Measurements from ENCODE around the gene SLC24A4.
A peak's percentile ranks its signal among the peaks of the same experiment; 100 is the strongest.

SLC24A4 gene

DNA sequence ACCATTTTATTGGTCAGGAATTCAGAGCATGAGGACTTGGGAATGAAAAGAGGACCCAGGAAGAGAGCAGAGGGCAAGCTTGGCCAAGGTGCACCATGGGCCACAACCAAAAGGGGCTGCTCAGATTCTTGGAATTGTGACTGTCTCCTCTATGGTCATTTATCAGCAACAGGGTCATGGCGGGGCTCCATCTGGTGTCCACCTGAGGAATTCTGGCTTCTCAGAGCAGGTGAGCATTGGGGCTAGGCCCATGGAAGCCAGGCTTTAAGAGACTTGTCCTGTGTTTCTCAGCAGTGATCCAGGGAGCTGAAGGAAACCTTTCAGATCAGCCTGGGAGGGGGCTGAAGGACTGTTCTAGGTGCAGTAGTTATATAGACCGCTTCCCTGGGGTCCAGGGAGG is 188.0 kb downstream of the SLC24A4 start:
- no peak for DNase-seq

DNA sequence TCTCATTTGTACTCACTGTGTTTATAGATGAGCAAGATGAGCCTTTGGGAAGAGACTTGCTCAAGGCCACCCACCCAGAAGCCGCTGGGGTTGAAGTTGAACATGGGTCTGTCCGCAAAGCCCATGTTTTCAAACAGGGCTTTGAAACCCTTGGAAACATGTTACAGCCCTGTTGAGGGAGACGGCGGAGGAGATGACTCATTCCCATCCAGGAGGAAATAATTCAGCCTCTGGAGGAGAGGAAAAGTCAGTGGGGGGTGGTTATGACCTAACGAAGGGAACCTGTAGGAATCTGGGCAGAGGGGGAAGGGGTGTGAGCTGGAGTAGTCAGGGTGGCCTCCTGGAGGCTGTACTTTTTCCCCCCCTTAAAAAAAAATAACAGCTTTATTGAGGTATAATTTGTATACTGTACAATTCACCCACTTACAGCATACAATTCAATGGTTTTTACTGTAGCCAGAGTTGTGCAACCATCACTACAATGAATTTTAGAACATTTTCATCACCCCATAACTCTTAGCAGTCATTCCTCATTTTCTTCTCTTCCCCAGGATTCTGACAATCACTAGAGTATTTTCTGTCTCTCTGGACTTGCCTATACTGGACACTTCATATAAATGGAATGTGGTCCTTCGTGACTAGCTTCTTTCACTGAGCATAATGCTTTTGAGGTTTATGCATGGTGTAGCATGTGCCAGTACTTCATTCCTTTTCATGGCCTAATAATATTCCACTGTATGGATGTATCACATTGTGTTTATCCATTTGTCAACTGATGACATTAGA is 188.7 kb downstream of the SLC24A4 start:
- no peak for DNase-seq

DNA sequence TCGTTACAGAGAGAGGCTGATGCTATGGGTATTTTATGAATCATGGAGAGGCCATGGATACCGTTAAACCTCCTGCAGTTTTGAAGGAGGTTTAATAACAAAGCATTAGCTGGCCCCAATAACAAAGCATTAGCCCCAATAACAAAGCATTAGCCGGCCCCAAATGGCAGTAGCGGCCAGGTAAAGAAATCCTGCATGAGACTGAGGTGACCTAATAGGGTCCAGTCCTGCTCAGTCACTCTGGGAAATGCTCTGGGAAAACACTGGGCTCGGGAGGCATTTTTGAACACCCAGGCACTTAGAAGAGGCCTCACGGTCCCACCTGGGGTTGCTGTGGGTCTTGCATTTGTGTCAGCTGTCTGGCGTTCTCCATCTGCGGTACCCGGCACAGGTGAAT is 189.8 kb downstream of the SLC24A4 start:
- DNase-seq = no peak

DNA sequence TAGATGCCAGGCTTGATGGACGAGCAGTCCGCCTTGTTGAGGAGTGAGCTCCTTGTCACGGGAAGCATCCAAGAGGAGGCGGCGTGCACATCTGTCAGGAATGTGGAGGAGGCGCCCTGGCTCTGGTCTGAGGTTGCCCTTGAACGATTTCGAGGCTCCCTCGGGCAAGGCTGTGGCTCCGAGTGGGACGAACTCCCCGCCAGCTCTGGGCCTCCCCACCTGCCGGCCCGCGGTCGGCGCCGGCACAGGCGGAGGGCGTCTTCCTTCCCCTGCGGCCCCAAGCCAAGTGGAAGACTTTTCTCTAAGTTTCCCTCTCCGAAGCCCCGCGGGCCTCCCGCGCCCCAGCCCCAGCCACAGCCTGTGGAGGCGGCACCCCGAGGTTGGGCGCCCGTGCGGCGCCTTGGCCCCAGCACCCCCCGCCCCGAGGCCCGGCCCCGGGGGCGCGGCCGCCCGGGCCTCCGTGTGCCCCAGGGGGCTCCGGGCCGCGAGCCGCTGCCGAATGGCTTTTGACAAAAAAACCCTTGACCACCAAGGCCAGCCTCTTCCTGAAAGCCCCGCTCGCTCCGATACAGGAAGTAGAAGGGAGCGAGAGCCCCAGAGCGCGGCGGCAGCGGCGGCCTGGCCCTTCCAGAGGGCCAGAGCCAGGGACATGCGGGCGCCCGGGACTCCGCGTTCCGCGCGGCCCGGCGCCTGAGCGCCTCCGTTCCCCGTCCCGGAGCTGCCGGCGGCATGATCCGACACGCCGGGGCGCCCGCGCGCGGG is 190.4 kb downstream of the SLC24A4 start, which contains the start of gene RIN3:
Gene RIN3 (plus strand): TSS at position 578 of the 762 bp plus-strand sequence. CDS start 152 bp downstream, at position 730.
- DNase-seq = peak; percentile 39 to 59

DNA sequence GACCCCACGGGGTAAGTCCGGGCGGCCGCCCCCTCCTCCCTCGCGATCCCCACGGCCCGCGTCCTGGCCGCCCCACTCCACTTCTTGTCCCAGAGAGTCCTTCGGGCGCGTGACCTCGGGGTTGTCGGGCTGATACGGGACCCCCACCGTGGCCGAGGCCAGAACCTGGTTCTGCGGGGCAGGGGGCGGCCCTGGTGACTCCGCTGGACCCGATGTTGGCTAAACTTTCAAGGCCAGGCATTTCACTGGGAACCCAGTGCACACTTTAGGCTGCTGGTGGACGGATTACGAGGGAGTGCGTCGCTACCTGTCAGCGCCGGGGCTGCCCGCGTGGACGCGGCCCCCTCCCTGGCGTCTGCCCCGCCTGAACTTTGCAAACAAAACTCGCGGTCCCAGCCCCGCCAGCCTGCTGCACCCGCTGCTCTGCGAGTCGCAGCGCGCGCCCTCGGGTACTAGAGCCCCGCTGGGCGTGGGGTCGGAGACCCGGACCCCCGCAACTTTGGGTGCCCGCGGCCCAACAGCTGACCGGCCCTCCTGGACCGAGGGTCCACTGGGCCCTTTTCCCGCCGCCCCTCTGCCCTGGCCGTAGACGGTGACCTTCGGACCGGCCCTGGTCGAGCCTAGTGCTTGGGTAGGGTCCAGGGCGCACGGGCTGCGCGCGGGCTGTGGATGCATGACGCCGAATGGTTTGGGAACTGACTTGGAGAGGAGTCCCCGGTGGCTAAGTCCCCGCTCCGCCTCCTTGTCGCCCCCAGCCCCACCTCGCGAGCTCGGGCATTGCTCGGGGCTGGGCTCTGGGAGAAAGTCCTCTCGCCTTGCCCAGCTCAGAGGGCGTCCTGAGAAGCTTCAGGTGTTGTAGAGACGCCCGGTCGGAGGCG is 191.2 kb downstream of the SLC24A4 start:
- no peak for DNase-seq

DNA sequence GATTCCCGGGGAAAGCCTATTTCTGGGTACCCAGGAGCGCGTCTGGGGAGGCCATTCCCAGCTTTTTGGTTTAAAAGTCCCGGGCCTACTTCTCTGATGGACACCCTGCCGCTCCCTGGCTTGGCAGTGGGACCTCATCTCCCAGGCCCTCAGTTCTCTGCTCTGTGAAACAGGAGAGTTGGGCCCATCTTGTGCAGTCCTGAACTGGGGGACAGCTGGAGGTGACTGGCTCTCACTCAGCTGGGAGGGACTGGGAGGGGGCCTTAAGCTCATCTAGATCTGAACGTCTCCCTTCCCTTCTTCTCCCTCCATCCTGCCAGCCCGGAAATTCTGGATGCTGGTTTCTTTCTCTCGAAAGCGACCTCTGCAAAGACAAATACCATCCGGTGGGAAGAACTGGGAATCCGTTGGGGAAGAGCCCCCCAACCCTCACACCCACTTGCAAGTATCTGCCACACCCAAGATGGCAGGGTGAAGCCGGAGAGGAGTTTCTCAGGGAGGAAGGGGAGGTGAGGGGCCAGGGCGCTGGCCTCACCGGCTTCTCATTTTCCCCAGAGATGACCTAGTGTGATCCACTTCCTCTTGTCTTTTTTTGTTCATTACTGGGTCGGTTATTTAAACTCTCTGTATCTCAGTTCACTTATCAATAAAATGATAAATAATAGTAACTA is 192.0 kb downstream of the SLC24A4 start:
- no peak for DNase-seq

DNA sequence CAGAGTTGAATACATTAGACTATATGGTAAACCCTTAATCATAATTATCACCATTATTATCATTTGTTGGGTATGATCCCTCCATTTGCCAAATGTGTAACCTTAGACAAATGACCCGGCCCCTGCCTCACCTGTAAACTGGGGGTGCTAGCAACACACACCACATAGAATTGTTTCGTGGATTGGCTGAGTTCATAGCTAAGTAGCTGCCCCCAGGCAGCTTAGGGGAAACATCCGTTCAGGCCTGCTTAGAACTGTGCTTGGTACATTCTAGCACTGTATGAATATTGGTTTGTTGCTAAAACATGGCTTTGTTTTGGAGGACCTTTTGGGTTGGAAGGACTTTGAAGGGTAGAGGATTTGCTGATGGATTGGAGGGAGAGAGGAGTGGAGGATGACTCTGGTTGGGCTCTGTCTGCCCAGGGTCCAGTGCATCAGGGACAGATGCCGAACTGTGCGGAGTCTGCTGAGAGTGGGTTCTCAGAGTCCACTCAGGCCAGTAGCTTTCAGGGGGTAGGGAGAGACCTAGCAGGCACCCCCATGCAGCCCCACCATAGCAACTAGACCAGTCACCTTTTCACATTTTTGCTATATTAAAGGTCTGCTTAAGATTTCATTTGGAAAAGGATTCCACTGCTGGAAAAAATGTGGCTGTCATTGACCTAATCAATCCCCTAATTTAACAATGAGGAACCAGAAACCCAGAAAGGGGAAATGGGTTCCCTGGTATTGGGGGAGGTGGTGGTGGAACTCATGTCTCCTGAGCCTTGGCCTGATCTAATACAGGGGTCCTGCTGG is 192.8 kb downstream of the SLC24A4 start:
- DNase-seq = no peak

DNA sequence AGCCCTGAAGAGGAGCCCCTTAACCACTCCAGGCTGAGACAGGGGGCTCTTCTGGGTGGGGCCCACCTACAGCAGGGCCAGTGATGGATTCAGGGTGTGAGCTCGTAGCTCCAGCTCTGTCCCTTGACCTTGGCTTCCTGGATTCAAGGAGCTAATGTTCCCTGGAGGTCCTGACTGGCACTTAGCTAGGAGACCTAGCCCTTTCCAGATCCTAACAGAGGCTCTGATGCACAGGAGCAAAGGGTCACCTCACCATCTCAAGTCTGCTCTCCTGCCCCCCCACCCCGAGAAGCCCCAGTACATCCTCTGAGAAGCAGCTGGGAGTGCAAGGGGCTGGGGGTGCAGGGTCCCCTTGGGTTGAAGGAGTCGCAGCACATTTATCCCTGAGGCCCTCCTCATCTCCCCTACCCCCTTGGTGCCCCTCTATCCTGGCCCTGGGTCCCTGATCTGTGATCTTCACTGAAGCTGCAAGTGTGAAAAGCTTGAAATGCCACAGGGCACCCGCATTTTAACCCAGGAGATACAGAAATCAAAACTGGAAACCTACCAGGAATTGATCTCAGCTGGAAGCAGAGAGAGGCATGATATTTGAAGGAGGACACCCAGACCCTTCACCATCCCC is 193.5 kb downstream of the SLC24A4 start:
- no peak for DNase-seq

DNA sequence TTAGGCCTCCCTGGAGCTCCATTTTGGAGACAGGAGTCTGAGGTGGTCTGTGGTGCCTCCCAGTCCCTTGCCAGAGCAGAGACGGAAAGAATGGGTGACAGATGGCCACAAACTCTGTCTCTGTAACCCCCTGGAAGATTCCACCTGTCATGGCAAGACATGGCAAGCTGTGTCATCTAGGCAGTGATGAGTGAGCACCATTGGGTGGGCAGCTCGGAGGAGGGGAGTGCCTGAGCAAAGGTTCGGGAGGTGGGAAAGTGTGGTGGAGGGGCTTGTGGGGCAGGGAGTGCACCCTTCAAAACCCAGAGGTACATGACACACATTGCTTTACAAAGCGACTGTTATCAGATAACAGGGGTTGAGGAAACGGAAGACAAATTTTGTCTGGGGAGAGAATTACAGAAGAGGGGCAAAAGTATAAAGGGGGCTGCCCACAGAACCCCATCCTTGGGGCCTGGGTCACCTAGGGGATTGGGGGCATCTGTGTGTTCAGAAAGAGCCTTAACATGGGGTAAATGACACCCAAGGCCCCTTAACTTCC is 194.1 kb downstream of the SLC24A4 start:
- DNase-seq = no peak

DNA sequence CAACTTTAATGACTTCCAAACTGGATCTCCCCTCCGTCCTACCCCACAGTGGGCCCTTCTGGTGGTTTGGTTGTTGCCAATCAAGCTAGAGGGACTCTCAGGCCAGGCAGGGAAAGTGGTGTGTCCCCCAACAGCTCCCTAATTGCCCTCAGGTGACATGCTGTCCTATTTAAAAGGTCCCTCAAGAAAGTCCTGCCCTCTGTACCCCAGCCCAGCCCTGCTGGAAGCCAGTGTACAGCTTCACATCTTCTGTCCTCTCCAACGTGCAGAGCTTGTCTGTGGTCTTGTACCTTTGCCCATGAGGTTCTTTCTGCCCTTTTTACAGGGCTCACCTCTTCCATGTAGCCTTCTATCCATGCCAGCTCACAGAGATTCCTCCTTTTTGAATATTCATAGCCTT is 194.8 kb downstream of the SLC24A4 start:
- no peak for DNase-seq

DNA sequence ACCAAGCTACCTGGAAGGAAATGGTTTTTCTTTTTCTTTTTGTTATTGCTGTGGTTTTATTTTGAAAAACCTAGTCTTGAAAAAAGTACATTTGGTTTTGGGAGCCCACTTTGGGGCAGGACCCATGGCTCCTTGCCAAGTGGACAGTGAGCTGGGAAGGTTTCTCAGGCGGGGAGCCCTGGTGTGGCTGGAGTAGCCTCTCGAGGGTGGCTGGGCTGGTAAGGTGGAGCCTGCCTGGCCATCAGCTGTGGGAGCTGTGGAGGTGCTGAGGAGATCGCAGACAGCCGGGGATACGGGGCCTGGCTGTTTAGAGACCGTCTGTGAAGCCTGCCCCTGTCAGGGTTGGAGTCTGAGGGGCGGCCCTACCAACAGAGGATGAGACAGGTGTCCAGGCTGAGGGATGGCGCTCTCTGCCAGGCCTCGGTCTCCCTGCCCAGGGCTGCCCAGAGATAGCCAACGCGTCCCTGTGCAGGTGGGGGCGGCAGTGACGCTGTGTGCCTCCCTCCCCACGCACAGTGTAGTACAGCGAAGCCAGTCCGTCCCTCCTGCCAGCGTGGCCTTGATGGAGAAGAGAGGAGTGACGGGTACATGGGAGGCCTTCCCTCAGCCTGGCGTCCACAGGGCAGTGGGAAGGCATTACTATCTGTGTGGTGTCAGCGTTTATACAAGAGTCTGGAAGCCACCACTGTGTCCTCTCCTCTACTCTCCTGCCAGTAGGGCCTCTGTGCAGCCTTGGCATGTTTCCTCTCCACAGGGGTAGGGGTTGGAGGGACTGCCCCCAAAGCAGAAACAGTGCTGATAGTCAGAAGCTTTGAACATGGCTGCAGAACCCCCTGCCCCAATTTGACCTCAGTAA is 196.5 kb downstream of the SLC24A4 start:
- DNase-seq = no peak

DNA sequence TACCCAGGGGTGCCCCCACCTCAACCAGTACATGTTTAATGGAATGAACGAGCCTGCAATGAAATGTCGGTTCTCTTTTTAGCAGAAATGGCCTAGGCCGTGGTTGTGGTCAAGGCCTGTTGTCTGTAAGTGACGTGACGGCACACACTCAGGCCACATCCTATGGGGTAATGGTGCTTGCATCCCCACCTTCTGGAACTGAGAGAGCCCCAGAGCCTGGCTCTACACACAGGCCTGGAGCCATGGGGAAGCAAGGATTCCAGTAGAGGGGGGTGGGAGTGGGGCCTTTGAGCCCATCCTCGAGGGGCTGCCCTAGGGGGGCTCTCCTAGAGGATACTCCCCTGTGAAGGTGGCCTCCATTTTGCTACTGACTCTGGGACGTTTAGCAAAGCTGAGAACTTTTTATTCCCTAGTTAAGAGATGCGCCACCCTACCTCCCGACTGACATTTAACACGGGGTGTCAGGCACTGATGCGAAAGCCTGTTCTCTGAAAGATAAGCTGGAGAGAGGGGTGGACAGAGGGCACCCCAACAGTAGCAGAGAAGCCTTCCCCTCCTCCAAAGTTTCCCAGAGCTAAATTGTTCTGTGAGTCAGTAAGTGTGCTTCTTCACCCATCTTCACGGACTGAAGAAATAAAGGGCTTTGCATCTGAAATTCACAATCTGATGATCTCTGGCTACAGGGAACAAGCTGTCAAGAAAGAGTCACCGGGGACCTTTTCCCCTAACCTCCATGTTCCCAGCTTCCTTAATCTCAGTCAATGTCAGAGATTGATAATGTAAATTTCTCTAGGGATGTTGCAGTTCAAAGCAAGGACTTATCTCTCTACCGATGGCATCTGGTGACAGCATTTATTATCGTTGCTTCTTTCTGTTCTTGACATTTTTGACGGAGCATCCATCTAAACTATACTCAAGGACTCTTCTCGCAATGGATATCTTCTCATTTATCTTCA is 197.4 kb downstream of the SLC24A4 start:
- no peak for DNase-seq

DNA sequence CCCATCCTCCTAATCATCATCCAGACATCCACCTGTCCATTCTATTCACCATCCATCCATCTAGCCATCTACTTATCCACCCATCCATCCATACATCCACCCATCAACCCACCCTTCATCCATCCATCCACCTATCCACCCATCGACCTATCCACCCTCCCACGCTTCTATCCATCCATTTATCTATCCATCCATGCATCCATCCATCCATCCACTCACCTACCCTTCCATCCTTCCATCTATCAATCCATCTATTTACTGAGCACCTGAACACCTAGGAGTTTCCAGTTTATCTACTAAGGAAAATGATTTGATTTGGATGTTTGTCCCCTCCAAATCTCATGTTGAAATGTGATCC is 198.1 kb downstream of the SLC24A4 start:
- no peak for DNase-seq

DNA sequence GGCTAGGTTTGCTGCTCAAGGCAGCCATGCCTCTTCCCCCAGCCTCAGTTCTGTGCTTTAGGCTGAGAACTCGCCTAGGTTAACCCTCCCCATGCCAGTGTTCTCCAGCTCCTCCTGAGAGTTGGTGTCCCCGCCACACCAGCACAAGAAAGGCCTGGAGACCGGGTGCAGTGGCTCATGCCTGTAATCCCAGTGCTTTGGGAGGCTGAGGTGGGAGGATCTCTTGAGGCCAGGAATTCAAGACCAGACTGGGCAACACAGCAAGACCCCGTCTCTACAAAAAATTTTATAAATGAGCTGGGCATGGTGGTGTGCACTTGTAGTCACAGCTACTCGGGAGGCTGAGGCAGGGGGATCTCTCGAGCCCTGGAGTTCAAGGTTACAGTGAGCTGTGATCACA is 200.8 kb downstream of the SLC24A4 start:
- DNase-seq = no peak

DNA sequence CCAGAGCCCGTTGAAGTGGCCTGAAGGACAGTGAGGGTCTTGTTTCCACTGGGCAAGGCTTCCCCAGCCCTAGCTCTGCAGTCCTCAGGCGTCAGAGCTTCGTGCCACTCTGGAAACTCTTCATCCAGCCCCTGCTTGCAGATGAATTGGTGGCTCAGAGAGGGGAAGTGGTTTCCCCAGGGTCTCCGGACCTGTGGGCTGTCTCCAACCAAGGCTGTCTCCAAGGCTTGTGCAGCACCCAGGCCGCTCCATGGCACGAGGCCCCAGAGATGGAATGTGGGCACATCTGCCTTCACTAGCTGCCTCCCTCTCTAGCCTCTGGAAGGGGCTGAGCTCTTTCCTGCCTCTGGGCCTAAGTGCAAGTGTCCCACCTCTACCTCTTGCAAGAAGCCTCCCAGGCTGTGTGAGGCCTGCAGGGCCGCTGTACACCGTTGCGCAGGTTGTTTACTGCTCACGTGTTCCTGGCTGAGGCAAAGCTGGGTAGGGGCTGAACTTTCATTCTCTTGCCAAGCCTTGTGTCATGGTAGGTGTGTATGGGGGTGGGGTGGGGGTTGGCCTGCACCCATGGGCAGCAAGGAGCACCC is 201.7 kb downstream of the SLC24A4 start:
- DNase-seq = peak; percentile 78 to 80

DNA sequence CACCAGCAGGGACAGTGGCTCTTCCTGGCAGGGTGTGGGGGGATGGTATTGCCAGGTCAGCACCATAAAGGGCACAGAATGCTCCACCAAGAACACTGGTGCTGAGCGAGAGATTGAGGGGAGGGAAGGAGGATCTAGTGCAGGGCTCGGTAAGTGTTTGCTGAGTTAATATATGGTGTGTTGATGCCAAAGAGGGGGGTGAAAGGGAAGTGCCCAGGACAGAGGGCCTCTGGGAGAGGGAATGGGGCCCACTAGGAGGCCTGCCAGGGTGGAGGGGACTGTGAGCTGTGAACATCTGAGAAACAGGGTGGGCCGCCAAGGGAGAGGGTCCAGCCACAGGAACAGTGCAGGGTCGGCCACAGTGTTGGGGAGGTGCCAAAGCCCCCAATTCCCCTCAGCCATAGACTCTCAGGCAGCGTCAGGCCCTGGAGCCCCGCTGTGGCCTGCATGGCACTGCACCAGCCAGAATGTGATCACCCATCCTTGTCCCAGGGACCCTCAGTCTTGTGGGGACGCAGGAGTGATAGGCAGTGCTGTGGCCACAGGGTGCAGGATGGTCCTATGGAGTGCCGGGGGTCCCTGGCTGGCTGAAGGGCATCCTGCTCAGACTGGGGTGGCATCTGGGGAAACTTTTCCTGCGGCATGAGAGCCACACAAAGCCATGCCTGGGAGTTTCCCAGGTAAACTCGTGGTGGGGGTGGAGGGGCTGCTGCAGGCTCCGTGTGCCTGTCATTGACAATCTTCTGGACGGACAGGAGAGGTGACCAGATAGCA is 202.5 kb downstream of the SLC24A4 start:
- no peak for DNase-seq

DNA sequence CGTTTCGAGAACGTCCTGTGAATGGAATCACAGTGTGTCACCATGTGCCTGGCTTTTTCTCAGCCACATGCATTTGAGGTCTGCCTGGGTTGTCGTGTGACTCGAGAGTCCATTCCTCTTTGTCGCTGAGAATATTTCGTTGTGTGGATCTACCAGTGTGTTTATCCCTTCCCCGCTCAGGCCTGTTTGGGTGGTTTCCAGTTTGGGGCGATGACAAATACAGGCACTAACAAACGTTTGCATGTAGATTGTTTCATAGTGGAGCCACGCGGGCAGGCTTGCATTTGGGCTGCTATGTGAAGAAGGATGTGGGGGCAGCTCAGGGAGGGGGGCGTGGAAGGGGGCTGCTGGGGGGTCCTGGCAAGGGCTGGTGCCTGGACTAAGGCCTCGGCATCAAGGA is 204.8 kb downstream of the SLC24A4 start:
- no peak for DNase-seq
